OCI-LY1 (cell line): ENCODE measurements around the gene MAGI1.

Experiments
- H2AFZ ChIP-seq: fragments of 200-600 bp; sonication (generic), shearing (Covaris generic); 2 replicates; pipeline ENCODE4 v1.6.0; 2014; ENCODE audit warnings: antibody characterized with exemption, mild to moderate bottlenecking, low read length
- H3F3A ChIP-seq: fragments of 200-600 bp; sonication (generic), shearing (Covaris generic); 2 replicates; pipeline ENCODE4 v1.6.0; 2014; ENCODE audit warnings: mild to moderate bottlenecking, antibody characterized with exemption, low read length, moderate library complexity; ENCODE audit not compliant: insufficient read depth
- H3K27ac ChIP-seq: fragments of 200-600 bp; sonication (generic); 2 replicates; pipeline ENCODE4 v1.5.1; 2014; ENCODE audit warnings: low read length, mixed run types, mild to moderate bottlenecking, low read depth; ENCODE audit not compliant: poor library complexity, severe bottlenecking
- H3K27me3 ChIP-seq: fragments of 200-600 bp; sonication (generic); 2 replicates; pipeline ENCODE4 v1.6.0; 2014; ENCODE audit warnings: antibody characterized with exemption, mild to moderate bottlenecking, low read length, moderate library complexity; ENCODE audit not compliant: insufficient read depth
- H3K36me3 ChIP-seq: fragments of 200-600 bp; sonication (generic); 2 replicates; pipeline ENCODE4 v1.6.1; 2014; ENCODE audit warnings: mild to moderate bottlenecking, antibody characterized with exemption, low read length, moderate library complexity, mixed read lengths; ENCODE audit not compliant: insufficient read depth
- H3K4me1 ChIP-seq: fragments of 200-600 bp; sonication (generic); 2 replicates; pipeline ENCODE4 v1.5.1; 2014; ENCODE audit warnings: mild to moderate bottlenecking, low read length, moderate library complexity; ENCODE audit not compliant: insufficient read depth, severe bottlenecking
- H3K4me2 ChIP-seq: fragments of 200-600 bp; sonication (generic), shearing (Covaris generic); 2 replicates; pipeline ENCODE4 v1.6.1; 2014; ENCODE audit warnings: low read length
- H3K4me3 ChIP-seq: fragments of 200-600 bp; sonication (generic); 2 replicates; pipeline ENCODE4 v1.5.1; 2014; ENCODE audit warnings: low read length, low read depth, mild to moderate bottlenecking, mixed read lengths; ENCODE audit not compliant: poor library complexity, severe bottlenecking
- H3K79me2 ChIP-seq: fragments of 200-600 bp; shearing (Covaris generic); 2 replicates; pipeline ENCODE4 v1.6.1; 2016; ENCODE audit warnings: mixed run types, low read length, mixed read lengths; ENCODE audit not compliant: insufficient read depth
- H3K9ac ChIP-seq: fragments of 200-600 bp; sonication (generic), shearing (Covaris generic); 2 replicates; pipeline ENCODE4 v1.6.1; 2014; ENCODE audit warnings: mild to moderate bottlenecking, low read length, mixed read lengths
- H3K9me2 ChIP-seq: fragments of 200-600 bp; sonication (generic), shearing (Covaris generic); 2 replicates; pipeline ENCODE4 v1.6.1; 2014; ENCODE audit warnings: low read depth, mild to moderate bottlenecking, low read length, mixed read lengths
- H3K9me3 ChIP-seq: fragments of 200-600 bp; shearing (Covaris generic); 2 replicates; pipeline ENCODE4 v1.6.1; 2014; ENCODE audit warnings: low read length, mixed read lengths
- H4K20me1 ChIP-seq: fragments of 200-600 bp; sonication (generic), shearing (Covaris generic); 2 replicates; pipeline ENCODE4 v1.6.0; 2016; ENCODE audit warnings: mild to moderate bottlenecking, low read length; ENCODE audit not compliant: insufficient read depth
- CTCF ChIP-seq: fragments of 200-600 bp; sonication (generic), shearing (Covaris generic); IDR thresholded peaks from 2 replicates; pipeline ENCODE4 v1.5.1; 2017; ENCODE audit warnings: mild to moderate bottlenecking, antibody characterized with exemption, low read length, moderate library complexity, mixed read lengths
- EZH2 ChIP-seq: fragments of 200-600 bp; sonication (generic), shearing (Covaris generic); IDR thresholded peaks from 2 replicates; pipeline ENCODE4 v1.8.0; 2017; ENCODE audit warnings: borderline replicate concordance, mixed run types, mild to moderate bottlenecking, antibody characterized with exemption, low read length, moderate library complexity, mixed read lengths

MAGI1 gene

DNA sequence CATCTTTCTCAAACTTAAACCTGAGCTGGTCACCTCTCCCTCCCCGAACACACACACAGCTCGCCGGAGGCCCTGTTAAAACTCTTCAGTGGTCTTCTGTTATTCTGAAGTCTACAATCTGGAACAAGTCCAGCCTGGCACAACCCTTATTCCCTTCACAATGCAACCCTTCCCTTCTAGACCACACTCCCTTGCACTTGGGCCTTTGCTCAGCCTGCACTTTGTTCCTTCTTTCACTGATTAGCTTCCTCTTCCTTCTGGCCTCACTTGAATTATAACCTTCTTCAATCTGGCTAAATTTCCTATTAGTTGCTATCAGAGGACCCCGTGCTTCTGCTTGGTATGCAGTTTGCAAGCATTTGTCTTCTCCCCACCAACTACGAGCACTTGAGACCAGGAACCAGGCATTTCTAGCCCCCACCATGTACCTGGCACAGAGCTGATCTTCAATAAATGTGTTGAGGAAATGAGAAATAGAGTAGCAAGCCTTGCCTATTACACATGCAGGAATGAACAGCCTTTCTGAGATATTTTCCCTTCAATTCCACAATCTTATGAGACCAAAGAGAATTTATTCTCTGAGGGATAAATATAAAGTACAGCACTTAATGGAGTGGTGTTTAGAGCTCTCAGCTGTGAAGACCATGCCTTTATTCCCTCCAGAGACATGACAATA is 687.8 kb downstream of the MAGI1 start:
- no peak overlapping the region for H3K4me2 ChIP-seq
- H3K4me1 ChIP-seq, result no peaks in the 10 kb centered on the region

GRCh38 chr3:65348398-65348995 is 690.2 kb downstream of the MAGI1 start:
- no peaks in the 10 kb centered on the region for H3K4me1 ChIP-seq
- no peaks in the 10 kb centered on the region for H3F3A ChIP-seq
- no peaks in the 10 kb centered on the region for H3K9me3 ChIP-seq
- no peak overlapping the region for H2AFZ ChIP-seq
- no peak overlapping the region for H3K27ac ChIP-seq
- H3K4me3 ChIP-seq, result no peak overlapping the region
- no peaks in the 10 kb centered on the region for H3K9me2 ChIP-seq
- H3K36me3 ChIP-seq, result no peaks in the 10 kb centered on the region
- no peaks in the 10 kb centered on the region for H3K79me2 ChIP-seq
- H3K9ac ChIP-seq, result no peak overlapping the region
- H3K27me3 ChIP-seq, result no peaks in the 10 kb centered on the region
- H4K20me1 ChIP-seq, result no peaks in the 10 kb centered on the region
- no peak overlapping the region for H3K4me2 ChIP-seq
- TF ChIP-seq CTCF (no peak), EZH2 (no peak)

More for the DNA sequence above, 687.8 kb downstream of the MAGI1 start:
- no peaks in the 10 kb centered on the region for H3K9me3 ChIP-seq
- no peaks in the 10 kb centered on the region for H4K20me1 ChIP-seq
- H3F3A ChIP-seq, result no peaks in the 10 kb centered on the region
- no peak overlapping the region for H3K27ac ChIP-seq
- no peak overlapping the region for H3K4me3 ChIP-seq
- H3K79me2 ChIP-seq, result no peaks in the 10 kb centered on the region
- no peaks in the 10 kb centered on the region for H3K27me3 ChIP-seq
- no peaks in the 10 kb centered on the region for H3K9me2 ChIP-seq
- no peak overlapping the region for H2AFZ ChIP-seq
- H3K9ac ChIP-seq, result no peak overlapping the region
- TF ChIP-seq EZH2, result no peak
- no peak for TF ChIP-seq CTCF
- H3K36me3 ChIP-seq, result no peaks in the 10 kb centered on the region

DNA sequence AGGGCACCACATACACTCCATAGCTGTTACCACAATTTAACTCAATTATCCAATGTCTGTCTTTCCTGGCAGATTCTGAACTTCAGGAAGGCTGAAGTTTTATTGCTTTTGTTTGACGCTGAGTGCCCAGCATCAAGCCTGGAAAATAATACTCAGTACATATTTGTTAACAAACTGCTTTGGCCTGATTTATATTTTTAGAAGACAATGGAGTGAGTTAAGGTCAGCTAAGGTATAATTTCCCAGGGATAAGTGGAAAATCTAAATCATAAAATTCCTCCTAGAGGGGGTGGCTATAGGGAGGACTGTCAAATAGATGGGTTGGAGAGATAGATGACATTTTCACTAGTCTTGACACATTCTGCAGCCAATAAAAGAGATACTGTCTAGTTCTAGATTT is 691.6 kb downstream of the MAGI1 start:
- Histone ChIP-seq H3K4me1 (no peaks in the 10 kb centered on the region), H2AFZ (no peak overlapping the region), H3K9me2 (no peaks in the 10 kb centered on the region), H3K4me2 (no peak overlapping the region), H3K36me3 (no peaks in the 10 kb centered on the region), H3K9ac (no peak overlapping the region), H3K79me2 (no peaks in the 10 kb centered on the region), H3K27me3 (no peaks in the 10 kb centered on the region), H3K4me3 (no peak overlapping the region), H3K9me3 (no peaks in the 10 kb centered on the region), H4K20me1 (no peaks in the 10 kb centered on the region), H3K27ac (no peak overlapping the region), H3F3A (no peaks in the 10 kb centered on the region)
- TF ChIP-seq EZH2, result no peak
- TF ChIP-seq CTCF, result no peak
